Fibroblast of lung (primary cell): ENCODE measurements around the gene DVL3.

ENCODE experiments used
- EZH2 ChIP-seq: IDR thresholded peaks from 2 replicates; pipeline ENCODE4 v1.5.1; 2012; ENCODE audit warnings: low read length, control low read depth, mild to moderate bottlenecking; ENCODE audit errors: missing control alignments
- TF ChIP-seq, protein P1 (sequence below), 2 donors: IDR thresholded peaks in 1 of 2; conservative IDR thresholded peaks in 1 of 2; 1 replicate in 1 of 2; 2 replicates in 1 of 2; pipeline ENCODE4 v1.5.1; 2011 to 2012; ENCODE audit warnings: low read length in 2 of 2, control low read depth in 1 of 2, inconsistent platforms in 1 of 2, low read depth in 1 of 2, mild to moderate bottlenecking in 1 of 2

DNA sequence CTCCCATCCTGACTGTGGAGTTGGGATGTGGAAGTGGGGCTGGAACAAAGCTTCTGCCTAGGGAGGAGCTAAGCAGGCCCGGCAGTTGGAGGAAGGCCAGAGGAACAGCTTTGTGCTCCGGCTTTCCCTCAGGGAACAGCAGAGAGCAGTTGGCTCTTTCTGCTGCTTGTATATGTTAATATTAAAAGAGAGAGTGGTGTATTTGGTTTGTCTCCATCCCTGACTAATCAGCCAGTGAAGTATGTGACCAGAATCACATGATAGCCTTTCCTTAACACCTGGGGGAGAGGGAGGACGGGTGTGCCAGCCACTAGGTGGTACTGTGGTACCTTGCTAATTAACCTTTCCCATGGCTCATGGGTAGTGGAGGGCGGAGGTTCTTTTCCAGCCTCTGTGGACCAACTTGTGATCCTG is 10.1 kb upstream of the DVL3 start:
- TF ChIP-seq, protein P1, sequence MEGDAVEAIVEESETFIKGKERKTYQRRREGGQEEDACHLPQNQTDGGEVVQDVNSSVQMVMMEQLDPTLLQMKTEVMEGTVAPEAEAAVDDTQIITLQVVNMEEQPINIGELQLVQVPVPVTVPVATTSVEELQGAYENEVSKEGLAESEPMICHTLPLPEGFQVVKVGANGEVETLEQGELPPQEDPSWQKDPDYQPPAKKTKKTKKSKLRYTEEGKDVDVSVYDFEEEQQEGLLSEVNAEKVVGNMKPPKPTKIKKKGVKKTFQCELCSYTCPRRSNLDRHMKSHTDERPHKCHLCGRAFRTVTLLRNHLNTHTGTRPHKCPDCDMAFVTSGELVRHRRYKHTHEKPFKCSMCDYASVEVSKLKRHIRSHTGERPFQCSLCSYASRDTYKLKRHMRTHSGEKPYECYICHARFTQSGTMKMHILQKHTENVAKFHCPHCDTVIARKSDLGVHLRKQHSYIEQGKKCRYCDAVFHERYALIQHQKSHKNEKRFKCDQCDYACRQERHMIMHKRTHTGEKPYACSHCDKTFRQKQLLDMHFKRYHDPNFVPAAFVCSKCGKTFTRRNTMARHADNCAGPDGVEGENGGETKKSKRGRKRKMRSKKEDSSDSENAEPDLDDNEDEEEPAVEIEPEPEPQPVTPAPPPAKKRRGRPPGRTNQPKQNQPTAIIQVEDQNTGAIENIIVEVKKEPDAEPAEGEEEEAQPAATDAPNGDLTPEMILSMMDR (conservative IDR thresholded peaks at IDR 0.05 in 1 of 2, IDR thresholded peaks at IDR 0.05 in 1 of 2; ENCODE audit: low read depth in 1 of 2, low read length in 2 of 2): peak; percentile 31 to 44
- TF ChIP-seq EZH2: no peak
